NCI-H524 treated with DMSO at 0.1 percent for 48 hours (cell line): ENCODE results near the gene KCNE1.
"Not testable (repeated sequence)": the region's sequence is repeated elsewhere in the genome, so short reads cannot be mapped to it uniquely, and the experiment has no call there.

Experiments
- DNase-seq: peaks from one replicate; lab custom pipeline; 2025; lab: John Stamatoyannopoulos, UW

KCNE1 gene

DNA sequence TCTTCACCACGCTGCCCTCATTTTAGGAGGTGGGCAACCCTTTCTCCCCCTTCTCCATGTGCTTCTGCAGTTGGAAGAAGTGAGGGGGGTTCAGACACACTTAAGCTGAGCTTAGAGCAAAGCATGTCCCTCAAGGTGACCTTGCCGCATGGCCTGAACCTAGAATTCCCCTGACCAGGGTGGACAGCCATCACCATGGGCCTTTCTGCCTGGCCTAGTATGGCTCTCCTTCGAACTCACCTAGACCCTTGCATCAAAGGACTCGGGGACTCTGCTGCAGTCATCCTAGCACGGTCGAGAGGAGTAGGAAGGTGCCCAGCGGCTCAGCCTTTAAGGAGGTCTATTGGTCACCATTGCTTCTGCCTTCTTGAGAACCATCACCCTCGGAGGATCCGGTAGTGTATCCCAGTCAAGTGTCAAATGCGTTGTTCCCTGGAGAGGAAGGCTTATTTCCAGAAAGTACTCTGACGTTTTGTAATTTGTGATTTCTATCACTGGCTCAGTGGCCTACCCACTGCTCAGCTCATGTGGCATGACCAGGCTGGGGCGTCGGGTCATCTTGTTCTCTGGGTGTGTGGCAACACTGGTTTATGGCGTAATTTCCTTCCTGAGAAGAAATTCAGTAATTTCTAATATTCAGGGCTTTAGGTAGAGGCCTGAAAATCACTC lies at the start of gene KCNE1:
Gene KCNE1, minus strand, starts transcription at position 424 of the 669 bp plus-strand sequence. CDS start 62,576 bp downstream, outside the sequence.
- DNase-seq: no peak

DNA sequence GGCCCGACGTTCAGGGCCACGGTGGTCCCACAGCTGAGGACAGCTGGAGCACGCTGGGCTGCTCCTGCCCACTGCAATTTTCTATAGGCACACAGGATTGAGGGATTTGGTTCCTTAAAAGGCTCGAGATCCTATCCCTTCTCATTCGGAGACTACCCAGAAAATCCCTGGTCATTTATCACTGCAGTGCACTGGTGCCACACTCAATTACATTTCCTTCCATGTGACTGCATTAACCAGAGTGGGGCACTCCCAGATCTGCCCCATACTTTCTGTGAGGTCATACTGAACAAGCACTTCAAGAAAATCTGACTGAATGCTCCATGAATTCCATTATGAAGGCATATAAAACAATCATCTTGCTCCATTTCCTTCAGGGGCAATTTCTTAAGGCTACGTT lies 49.8 kb upstream of the KCNE1 start:
- DNase-seq: no peak

DNA sequence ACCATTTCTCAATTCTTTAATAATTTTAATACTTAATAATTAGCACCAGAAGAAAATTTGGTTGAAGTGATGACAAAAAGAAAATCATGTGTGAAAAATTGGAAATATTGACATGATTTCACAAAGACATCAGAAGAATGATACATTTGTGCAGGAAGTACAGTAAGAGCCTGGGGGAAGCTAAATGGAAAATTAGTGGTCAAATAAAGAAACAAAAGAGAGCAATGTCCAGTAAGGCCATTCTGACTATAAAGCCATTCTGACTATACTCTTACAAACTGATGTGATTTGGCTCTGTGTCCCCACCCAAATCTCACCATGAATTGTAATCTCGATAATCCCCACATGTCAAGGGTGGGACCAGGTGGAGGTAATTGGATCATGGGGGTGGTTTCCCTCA lies 48.6 kb upstream of the KCNE1 start:
- DNase-seq: no peak

- DNase-seq: no peak
These were observed 48.0 kb upstream of the KCNE1 start for GRCh38 chr21:34560021-34560420.

- no peak for DNase-seq
These were observed 47.1 kb upstream of the KCNE1 start for GRCh38 chr21:34559089-34559631.

DNA sequence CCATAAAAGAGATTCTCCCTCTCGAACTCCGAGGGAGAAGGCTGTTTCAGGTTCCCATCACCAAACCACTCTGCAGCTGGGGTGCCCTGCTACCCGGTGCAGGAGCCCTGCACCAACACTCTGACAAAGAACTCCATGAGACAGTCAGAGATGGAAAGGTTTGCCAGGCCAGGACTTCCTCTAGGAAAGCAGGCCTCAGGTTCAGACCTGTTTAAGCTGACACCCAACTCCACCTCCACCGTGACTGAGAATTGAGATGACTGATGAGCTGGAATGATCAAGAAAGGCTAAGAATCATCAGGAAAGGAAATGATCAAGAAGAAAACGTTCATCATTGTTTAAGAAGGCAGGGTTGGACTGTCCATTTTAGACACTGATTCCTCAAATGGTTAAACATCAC lies 46.2 kb upstream of the KCNE1 start:
- DNase-seq: no peak

DNA sequence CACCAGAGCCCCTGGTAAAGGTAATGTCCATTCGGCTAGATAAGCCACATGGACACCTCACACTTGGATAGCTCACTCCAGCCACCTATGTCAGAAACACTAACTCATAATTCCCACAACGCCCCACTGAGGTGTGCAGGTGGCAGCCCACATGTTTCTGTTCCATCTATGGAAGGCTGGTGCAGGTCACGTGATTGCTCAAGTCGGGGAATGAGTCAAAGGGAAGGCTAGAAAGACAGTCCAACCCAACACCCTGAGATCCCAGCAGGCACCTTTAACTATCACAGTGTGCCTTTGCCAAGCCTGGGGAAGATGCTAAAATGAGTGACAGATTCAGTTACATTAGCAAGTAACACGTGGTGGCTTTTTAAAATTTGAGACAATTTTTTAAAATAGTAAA lies 45.3 kb upstream of the KCNE1 start:
- DNase-seq: no peak

DNA sequence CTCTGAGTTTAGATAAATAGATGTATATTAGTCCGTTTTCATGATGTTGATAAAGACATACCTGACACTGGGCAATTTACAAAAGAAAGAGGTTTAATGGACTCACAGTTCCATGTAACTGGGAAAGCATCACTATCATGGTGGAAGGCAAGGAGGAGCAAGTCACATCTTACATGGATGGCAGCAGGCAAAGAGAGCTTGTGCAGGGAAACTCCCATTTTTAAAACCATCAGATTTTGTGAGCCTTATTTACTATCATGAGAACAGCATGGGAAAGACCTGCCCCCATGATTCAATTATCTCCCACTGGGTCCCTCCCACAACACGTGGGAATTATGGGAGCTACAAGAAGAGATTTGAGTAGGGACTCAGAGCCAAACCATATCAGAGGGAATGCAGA lies 42.7 kb upstream of the KCNE1 start:
- not testable (repeated sequence) for DNase-seq

- DNase-seq: no peak
These were observed 42.2 kb upstream of the KCNE1 start for GRCh38 chr21:34554227-34554626.

DNA sequence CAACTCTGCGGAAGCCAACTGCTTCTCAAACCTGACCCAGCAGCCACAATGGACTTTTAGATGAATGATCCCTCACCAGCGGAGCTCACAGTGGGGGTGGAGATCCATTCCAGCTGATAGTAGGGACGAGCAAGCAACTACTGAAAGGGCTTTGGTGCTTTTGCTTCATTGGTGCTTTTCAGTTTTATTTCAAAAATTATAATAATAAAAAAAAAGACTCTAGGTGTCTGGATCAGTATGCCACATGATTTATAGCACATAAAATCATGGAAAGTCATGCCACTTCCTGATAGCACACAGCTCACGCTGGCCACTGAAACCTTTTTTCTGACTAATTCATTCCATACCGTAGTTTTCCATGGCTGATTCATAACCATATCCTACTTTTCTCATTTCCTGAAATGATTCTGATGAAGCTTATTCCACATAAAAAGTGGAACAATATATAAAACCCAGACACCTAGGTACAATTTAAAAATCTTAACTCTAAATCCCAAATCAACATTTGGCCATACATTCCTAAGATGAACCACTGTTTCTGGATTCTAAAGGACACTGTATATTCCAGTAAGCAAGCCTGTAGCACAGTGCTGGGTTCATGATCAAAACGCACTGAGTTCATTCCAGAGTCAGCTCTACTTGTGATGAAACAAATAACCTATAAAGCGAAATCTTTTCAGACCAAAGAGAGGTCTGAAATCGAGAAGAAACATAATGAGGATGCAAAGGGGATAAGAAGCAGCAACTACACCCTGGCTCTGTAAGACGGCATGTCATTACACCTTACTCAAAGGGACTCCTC lies 41.3 kb upstream of the KCNE1 start:
- no peak for DNase-seq

DNA sequence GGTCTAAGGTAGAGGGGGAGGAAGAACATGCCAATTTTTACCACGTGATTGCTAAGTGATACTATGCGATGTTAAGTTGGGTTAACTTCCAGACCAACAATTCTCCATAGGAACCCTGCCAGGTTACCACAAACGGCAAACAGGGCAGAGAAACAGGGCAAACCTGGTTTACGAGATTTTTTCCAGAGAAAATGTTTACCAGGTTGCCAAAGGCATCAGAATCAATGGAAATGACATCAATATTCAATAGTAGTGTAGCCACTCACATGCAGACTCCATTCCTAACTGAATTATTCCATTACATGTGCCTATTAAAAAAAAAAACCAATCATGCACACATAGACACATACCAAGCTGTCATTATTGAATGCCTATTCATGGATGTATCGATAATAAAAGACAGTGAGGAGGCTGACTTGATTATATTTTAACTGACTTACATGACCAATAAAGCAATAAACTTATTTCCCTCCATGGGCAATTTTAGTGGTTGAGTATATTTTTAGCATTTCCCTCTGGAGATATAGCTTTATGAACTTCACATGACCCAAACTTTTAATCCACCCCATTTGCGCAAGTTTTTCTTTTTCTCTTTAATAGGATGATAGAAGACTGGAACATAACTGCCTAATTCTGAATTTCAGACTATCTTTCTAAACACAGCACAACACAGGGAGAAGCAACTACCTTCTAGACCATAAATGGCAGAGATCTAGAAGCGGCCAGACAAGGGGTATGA lies 40.5 kb upstream of the KCNE1 start:
- DNase-seq: no peak

GRCh38 chr21:34550182-34550799 lies 38.3 kb upstream of the KCNE1 start:
- DNase-seq: no peak

GRCh38 chr21:34548781-34549376 lies 36.9 kb upstream of the KCNE1 start:
- DNase-seq: no peak

- no peak for DNase-seq
These were observed 34.5 kb upstream of the KCNE1 start for GRCh38 chr21:34546542-34546941.

GRCh38 chr21:34545079-34545884 lies 33.3 kb upstream of the KCNE1 start:
- no peak for DNase-seq

DNA sequence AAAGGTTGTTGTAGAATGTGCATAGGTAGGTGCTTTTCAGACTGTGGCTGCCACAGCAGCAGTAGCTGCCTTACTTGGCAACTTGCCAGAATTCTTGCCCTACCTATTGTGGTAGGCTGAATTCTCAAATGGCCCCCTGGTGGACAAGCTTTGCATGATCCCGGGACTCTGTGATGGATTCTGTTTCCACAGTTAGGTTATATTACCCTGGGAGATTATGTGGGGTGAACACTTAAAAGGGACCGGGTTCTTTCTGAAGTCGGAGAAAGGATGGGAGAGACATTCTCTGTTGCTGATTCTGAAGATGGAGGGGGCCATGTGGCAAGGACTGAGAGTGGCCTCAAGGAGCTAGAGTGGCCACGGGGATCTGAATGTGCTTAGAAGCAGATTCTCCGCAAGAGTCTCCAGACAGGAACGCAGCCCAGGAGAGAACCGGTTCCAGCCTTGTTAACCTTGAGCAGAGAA lies 32.1 kb upstream of the KCNE1 start:
- no peak for DNase-seq

- DNase-seq: no peak
These were observed 31.0 kb upstream of the KCNE1 start for GRCh38 chr21:34543017-34543416.

GRCh38 chr21:34540206-34540605 lies 28.2 kb upstream of the KCNE1 start:
- no peak for DNase-seq

DNA sequence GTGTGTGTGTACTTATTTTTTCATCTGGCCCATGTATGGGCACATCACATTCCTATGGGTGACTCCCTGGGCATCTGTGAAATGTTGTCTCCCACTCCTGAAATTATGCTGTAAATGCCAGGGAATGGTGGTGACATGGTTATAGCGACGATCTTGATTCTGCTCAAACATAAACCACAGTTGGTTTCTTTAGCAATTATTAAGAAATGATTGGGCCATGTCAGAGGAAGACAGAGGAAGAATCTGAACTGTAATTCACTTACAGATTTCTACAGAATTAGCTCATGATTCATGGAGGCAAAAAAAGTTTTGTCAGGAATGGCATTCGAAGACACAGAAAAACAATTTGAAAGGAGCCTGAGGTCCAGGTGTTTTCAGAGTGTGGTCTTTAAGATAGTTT lies 25.8 kb upstream of the KCNE1 start:
- DNase-seq: no peak

- no peak for DNase-seq
These were observed 24.8 kb upstream of the KCNE1 start for GRCh38 chr21:34536820-34537219.

- no peak for DNase-seq
These were observed 24.3 kb upstream of the KCNE1 start for GRCh38 chr21:34536311-34536710.
